Motor neuron (in vitro differentiated cells): ENCODE data around the gene OTC. TPM values are rescaled to one million over a fixed set of nuclear protein-coding genes. Genes with fewer than 3 reads are reported as not detected.

Source experiments
- ATAC-seq, 8 experiments: fragments of 200-7000 bp; cut with Tn5 transposase; replicated peaks in 6 of 8; 2 replicates each; pipeline ENCODE4 v1.8.0; 2021; ENCODE audit warnings: mild to moderate bottlenecking in 8 of 8, moderate library complexity in 8 of 8
- H3K27ac ChIP-seq, 2 donors: fragments of 250-450 bp; sonication (Bioruptor Pico); 2 replicates each; pipeline ENCODE4 v1.9.0; 2021; ENCODE audit warnings: antibody characterized with exemption in 2 of 2, mild to moderate bottlenecking in 2 of 2, moderate library complexity in 1 of 2
- H3K4me1 ChIP-seq, 2 donors: fragments of 250-450 bp; sonication (Bioruptor Pico); replicated peaks in 1 of 2; 2 replicates each; pipeline ENCODE4 v1.6.1; 2021; ENCODE audit warnings: antibody characterized with exemption in 2 of 2, mild to moderate bottlenecking in 2 of 2, moderate library complexity in 1 of 2
- H3K4me3 ChIP-seq, 5 donors: fragments of 250-450 bp; sonication (Bioruptor Pico); 2 replicates each; pipeline ENCODE4 v1.9.0; 2021; ENCODE audit warnings: antibody characterized with exemption in 5 of 5, mild to moderate bottlenecking in 5 of 5, moderate library complexity in 4 of 5
- WGBS, 10 experiments: fragments of 450-650 bp; shearing (Covaris generic); methylation state at CpG; one replicate each; pipeline ENCODE4 v1.0.0; 2022; 5-methylcytosine and 5-hydroxymethylcytosine counted together
- in situ Hi-C, 9 experiments: fragments of 400-800 bp; cut with MboI; loops; one replicate each; pipeline ENCODE4 v1.15.0; 2021; ENCODE audit warnings: low sequenced_read_pairs in 9 of 9, low pct_unique_long_range_greater_than_20kb in 2 of 9; ENCODE audit not compliant: unreplicated experiment in 9 of 9
- total RNA-seq, 8 experiments: library from RNA; unstranded; fragments of 300-600 nt; gene quantifications; 2 replicates each; pipeline versions ENCODE4 v1.2.3 to v1.2.4, GENCODE V29; 2022

Gene OTC
- total RNA-seq, 8 experiments from 2014 or later, result 0.13 to 0.23 (median 0.14) TPM; not detected in 5

GRCh38 chrX:38435130-38435529, 82.7 kb downstream of the OTC start:
- Histone ChIP-seq H3K4me1 (no peaks in the 10 kb centered on the region), H3K4me3 (no peak overlapping the region), H3K27ac (no peak overlapping the region)
- in situ Hi-C loops, result no loop called here
- peak in 1 of 8 experiments; percentile 22 for ATAC-seq
- WGBS, 10 experiments, result 29 to 100% methylated on average over 1 of the region's 1 CpG; no CpG with 5 or more reads in 8 of the 10 experiments

- 40 to 60% methylated on average over 1 of the region's 2 CpGs; no CpG with 5 or more reads in 8 of the 10 experiments for WGBS, 10 experiments
- no peaks in the 10 kb centered on the region for H3K4me1 ChIP-seq
- in situ Hi-C loops, result no loop called here
- peak in 1 of 8 experiments; percentile 30 for ATAC-seq
- H3K4me3 ChIP-seq, result no peak overlapping the region
- no peak overlapping the region for H3K27ac ChIP-seq
These were observed 84.7 kb downstream of the OTC start for GRCh38 chrX:38437093-38437492.

- in situ Hi-C loops, result no loop called here
- WGBS, 10 experiments, result 80 to 86% methylated on average over 1 to 2 of the region's 5 CpGs; no CpG with 5 or more reads in 8 of the 10 experiments
- no peak overlapping the region for H3K4me3 ChIP-seq
- H3K27ac ChIP-seq, result no peak overlapping the region
- no peaks in the 10 kb centered on the region for H3K4me1 ChIP-seq
- no peak for ATAC-seq
These were observed 85.9 kb downstream of the OTC start for GRCh38 chrX:38438321-38438720.

DNA sequence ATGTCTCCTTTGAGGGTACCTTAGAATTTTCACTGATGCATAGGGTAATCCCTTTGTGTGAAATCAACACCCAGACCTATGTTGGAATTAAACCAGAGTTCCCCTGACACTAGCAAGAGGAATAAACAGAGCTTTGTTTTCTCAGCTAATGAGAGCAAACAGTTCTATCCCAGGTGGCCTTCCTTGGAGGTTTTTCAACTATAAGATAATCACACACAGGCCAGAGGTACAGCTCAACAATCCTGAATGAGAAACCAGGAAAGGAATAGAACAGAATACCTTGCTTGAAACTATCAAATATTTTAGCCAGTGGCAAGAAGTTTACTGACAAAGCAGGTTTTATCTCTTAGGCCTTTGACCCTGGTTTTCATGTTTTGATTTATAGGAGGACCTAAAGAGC, 100.2 kb downstream of the OTC start:
- Histone ChIP-seq H3K27ac (no peak overlapping the region), H3K4me3 (no peak overlapping the region), H3K4me1 (no peaks in the 10 kb centered on the region)
- in situ Hi-C loops, result loop anchor here in 2 of 9 experiments (25.0 kb wide), 1 partner anchor 185 kb away; no protein-coding TSS in a partner anchor
- no peak for ATAC-seq

DNA sequence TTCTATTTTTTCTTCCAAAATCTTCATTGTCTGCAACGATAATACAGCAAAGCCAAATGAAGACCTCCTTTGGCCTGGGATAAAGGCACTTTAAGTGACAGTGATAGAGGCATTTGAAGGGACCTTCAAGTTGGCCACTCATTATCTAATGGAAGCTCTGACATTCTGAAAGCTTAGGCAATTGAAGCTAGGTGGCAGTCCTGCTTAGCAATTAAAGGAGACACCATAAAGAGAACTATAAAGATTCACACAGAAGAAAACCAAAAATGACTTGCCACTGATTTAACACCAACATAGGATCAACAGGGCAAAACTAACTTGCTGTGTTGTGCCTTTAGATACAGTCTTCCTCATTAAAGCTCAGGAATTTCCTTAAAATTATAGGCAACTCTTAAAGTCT, 105.7 kb downstream of the OTC start:
- 33 to 50% (median 43%) methylated on average over 1 of the region's 1 CpG; no CpG with 5 or more reads in 7 of the 10 experiments for WGBS, 10 experiments
- H3K4me1 ChIP-seq, result no peaks in the 10 kb centered on the region
- H3K27ac ChIP-seq, result no peak overlapping the region
- peak in 3 of 8 experiments; percentile 44 to 55 (median 52) for ATAC-seq
- in situ Hi-C loops, result loop anchor here in 2 of 9 experiments (25.0 kb wide), 1 partner anchor 179 kb away; no protein-coding TSS in a partner anchor
- H3K4me3 ChIP-seq, result no peak overlapping the region

DNA sequence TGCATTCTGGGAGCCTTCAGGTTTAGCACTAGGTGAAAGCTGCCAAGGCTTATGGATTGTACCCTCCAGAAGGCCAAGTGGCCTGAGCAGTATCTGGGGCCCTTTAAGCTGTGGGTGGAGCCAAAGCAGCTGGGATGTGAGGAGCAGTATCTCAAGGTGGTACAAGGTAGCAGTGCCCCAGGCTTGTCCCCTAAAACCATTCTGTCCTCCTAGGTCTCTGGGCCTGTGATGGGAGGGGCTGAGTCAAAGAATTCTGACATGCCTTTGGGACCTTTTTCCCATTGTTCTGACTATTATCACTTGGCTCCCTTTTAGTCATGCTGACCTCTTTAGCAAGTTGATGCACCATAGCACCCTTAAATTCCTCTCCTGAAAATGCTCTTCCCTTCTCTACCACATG, 109.9 kb downstream of the OTC start:
- H3K4me1 ChIP-seq, result no peaks in the 10 kb centered on the region
- no peak for ATAC-seq
- H3K27ac ChIP-seq, result no peak overlapping the region
- in situ Hi-C loops, result loop anchor here in 2 of 9 experiments (25.0 kb wide), 1 partner anchor 175 kb away; no protein-coding TSS in a partner anchor
- H3K4me3 ChIP-seq, result no peak overlapping the region

DNA sequence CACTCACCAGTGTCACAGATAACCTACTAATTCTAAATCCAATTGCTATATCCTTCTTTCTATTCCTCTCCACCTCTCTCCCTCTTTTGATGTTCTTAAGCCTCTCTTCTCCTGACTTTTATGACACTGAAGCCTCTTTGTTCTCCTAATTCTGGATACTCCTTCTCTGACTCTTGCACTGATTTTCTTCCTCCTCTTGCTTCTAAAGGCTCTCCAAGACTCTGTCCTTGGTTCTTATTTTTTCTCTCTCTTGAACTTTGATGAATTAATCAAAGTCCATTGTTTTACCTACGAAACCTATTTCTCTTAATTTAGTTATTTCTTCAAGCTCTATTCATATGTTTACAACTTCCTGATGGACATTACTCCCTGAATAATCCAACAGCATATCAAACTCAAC, 113.3 kb downstream of the OTC start:
- Histone ChIP-seq H3K27ac (no peak overlapping the region), H3K4me1 (peaks cover 4 to 7% of the 10 kb centered on the region in 2 donors), H3K4me3 (no peak overlapping the region)
- ATAC-seq, result no peak
- in situ Hi-C loops, result loop anchor here in 2 of 9 experiments (25.0 kb wide), 1 partner anchor 172 kb away; no protein-coding TSS in a partner anchor
- WGBS, 10 experiments, result 0 to 100% (median 29%) methylated on average over 1 of the region's 1 CpG; no CpG with 5 or more reads in 4 of the 10 experiments

GRCh38 chrX:38468563-38469157, 116.3 kb downstream of the OTC start:
- Histone ChIP-seq H3K4me1 (peaks cover 4 to 7% of the 10 kb centered on the region in 2 donors), H3K4me3 (no peak overlapping the region), H3K27ac (no peak overlapping the region)
- 0 to 86% (median 47%) methylated on average over 1 to 6 of the region's 6 CpGs; no CpG with 5 or more reads in 3 of the 10 experiments for WGBS, 10 experiments
- ATAC-seq, result peak in 4 of 8 experiments; percentile 46 to 57 (median 52)
- in situ Hi-C loops, result loop anchor here in 2 of 9 experiments (25.0 kb wide), 1 partner anchor 169 kb away; no protein-coding TSS in a partner anchor

Other genes with a start within 250 kb of the OTC start
- gene SRPX, start 131.7 kb upstream of the OTC start, total RNA-seq, result 100 to 1,000 TPM in 1 of 8 experiments, 10 to 100 TPM in 3, 1 to 10 TPM in 2, under 1 TPM in 2; 0.73 to 128 (median 8.5) TPM
- 10 to 100 TPM in 3 of 8 experiments, 1 to 10 TPM in 5; 3.6 to 25.7 (median 6.0) TPM for gene RPGR, start 25.1 kb upstream of the OTC start, total RNA-seq
- gene TSPAN7, start 208.9 kb downstream of the OTC start, total RNA-seq, result 10 to 100 TPM in 7 of 8 experiments, 1 to 10 TPM in 1; 3.9 to 88.2 (median 60.8) TPM